Karpas-422 (cell line): ENCODE results near the gene EIF5AL1. TPM values are rescaled to one million over a fixed set of nuclear protein-coding genes. Genes with fewer than 3 reads are reported as not detected.

Source experiments
- DNase-seq: peaks from one replicate; pipeline ENCODE4 v3.0.0-alpha.2; 2015
- H2AFZ ChIP-seq: fragments of 200-600 bp; sonication (generic); 2 replicates; pipeline ENCODE4 v1.6.1; 2014; ENCODE audit warnings: antibody characterized with exemption, low read length, mixed read lengths
- H3K27ac ChIP-seq: fragments of 200-600 bp; sonication (generic); 2 replicates; pipeline ENCODE4 v1.5.1; 2014; ENCODE audit warnings: mild to moderate bottlenecking, low read length, moderate library complexity
- H3K27me3 ChIP-seq: fragments of 200-600 bp; sonication (generic); 2 replicates; pipeline ENCODE4 v1.6.1; 2014; ENCODE audit warnings: low read length, mixed read lengths
- H3K36me3 ChIP-seq: fragments of 200-600 bp; sonication (generic); 2 replicates; pipeline ENCODE4 v1.6.1; 2014; ENCODE audit warnings: low read length, mixed read lengths; ENCODE audit not compliant: insufficient read depth
- H3K4me1 ChIP-seq: fragments of 200-600 bp; sonication (generic); 2 replicates; pipeline ENCODE4 v1.6.1; 2014; ENCODE audit warnings: mild to moderate bottlenecking, low read length, mixed read lengths
- H3K4me2 ChIP-seq: fragments of 200-600 bp; sonication (generic); 2 replicates; pipeline ENCODE4 v1.6.1; 2014; ENCODE audit warnings: low read length, low read depth, mild to moderate bottlenecking; ENCODE audit not compliant: poor library complexity, severe bottlenecking
- H3K4me3 ChIP-seq: fragments of 200-600 bp; sonication (generic); 2 replicates; pipeline ENCODE4 v1.5.1; 2014; ENCODE audit warnings: mild to moderate bottlenecking, antibody characterized with exemption, low read length, mixed read lengths
- H3K79me2 ChIP-seq: fragments of 200-600 bp; sonication (generic); 2 replicates; pipeline ENCODE4 v1.6.1; 2014; ENCODE audit warnings: mild to moderate bottlenecking, low read length, mixed read lengths
- H3K9ac ChIP-seq: fragments of 200-600 bp; sonication (generic); 2 replicates; pipeline ENCODE4 v1.6.0; 2014; ENCODE audit warnings: low read length
- H3K9me2 ChIP-seq: fragments of 200-600 bp; sonication (generic), shearing (Covaris generic); replicated peaks from 2 replicates; pipeline ENCODE4 v1.6.0; 2014; ENCODE audit warnings: mild to moderate bottlenecking, low read length, moderate library complexity; ENCODE audit not compliant: insufficient read depth
- H3K9me3 ChIP-seq: fragments of 300-700, 200-600 bp; sonication (generic); 2 replicates; pipeline ENCODE4 v1.6.1; 2014; ENCODE audit warnings: low read length, mixed read lengths
- H4K20me1 ChIP-seq: fragments of 200-600 bp; sonication (generic); 2 replicates; pipeline ENCODE4 v1.6.1; 2014; ENCODE audit warnings: mild to moderate bottlenecking, antibody characterized with exemption, low read length, low read depth; ENCODE audit not compliant: insufficient read depth
- small RNA-seq: library from RNA; depleted of rRNA; stranded (forward); fragments of <200 nt; gene quantifications from one replicate; pipeline ENCODE3, GENCODE V24; 2014
- total RNA-seq: library from RNA; depleted of rRNA; stranded (reverse); fragments of >200 nt; shearing (Covaris generic); gene quantifications from 2 replicates; pipeline ENCODE4 v1.2.3, GENCODE V29; 2014; ENCODE audit warnings: low replicate concordance; rRNA removed

EIF5AL1 gene
- total RNA-seq, 1 experiment from 2014 or later: 0.11 TPM

DNA sequence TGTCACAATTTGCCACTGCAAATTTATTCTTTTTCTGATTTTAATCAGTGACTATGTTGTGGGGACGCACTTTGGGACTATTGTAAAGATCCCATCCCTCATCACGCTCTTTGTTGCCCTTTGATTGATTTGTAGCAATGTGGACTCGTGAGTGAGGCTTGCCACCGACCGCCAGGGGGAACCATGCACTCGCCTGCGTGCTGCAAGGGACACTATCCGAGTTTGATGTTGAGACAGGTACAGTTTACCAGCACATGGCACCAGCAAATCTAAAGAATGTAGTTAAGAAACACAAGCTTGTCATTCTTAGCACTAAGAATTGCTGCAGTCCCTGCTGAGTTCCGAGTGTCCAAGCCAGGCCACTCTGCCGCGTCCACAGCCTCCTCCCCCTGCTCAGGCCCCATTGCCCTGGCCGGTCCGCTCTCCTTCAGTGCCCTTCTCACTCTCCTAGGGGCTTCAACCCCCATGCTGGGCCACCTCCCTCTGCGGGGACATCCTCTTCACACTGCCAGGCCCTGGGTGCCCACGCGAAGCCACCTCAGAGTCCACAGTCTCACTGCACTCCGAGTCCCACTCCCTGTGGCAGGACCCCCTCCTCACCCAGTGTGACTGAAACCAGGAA, 49.9 kb downstream of the EIF5AL1 start:
- Histone ChIP-seq H3K4me1 (no peaks in the 10 kb centered on the region), H3K36me3 (no peaks in the 10 kb centered on the region), H2AFZ (no peak overlapping the region), H3K27ac (no peak overlapping the region), H3K9me2 (no peaks in the 10 kb centered on the region), H3K27me3 (no peaks in the 10 kb centered on the region), H3K4me2 (no peak overlapping the region), H3K79me2 (no peaks in the 10 kb centered on the region), H3K9me3 (no peaks in the 10 kb centered on the region), H3K9ac (no peak overlapping the region), H4K20me1 (no peaks in the 10 kb centered on the region), H3K4me3 (no peak overlapping the region)
- peak; percentile 84 for DNase-seq

- H3K9me2 ChIP-seq: no peaks in the 10 kb centered on the region
- no peak overlapping the region for H3K9ac ChIP-seq
- H3K36me3 ChIP-seq: no peaks in the 10 kb centered on the region
- H3K27ac ChIP-seq: no peak overlapping the region
- H3K4me2 ChIP-seq: no peak overlapping the region
- H3K79me2 ChIP-seq: no peaks in the 10 kb centered on the region
- no peaks in the 10 kb centered on the region for H3K4me1 ChIP-seq
- no peak overlapping the region for H3K4me3 ChIP-seq
- H3K9me3 ChIP-seq: no peaks in the 10 kb centered on the region
- H2AFZ ChIP-seq: no peak overlapping the region
- no peaks in the 10 kb centered on the region for H3K27me3 ChIP-seq
- no peaks in the 10 kb centered on the region for H4K20me1 ChIP-seq
- DNase-seq: no peak
These were observed 51.1 kb downstream of the EIF5AL1 start for GRCh38 chr10:79563426-79563825.

Small RNA genes within 50 kb of the gene (small RNA-seq; reads per million reads assigned to genes)
- gene BX248123.2 (not detected), gene RPS12P18 (not detected)

Other genes starting within 250 kb of the EIF5AL1 start
- gene PPIF, start 165.1 kb upstream of the EIF5AL1 start, total RNA-seq: 29.4 and 32.1 TPM in 2 replicates
- gene ZCCHC24, start 66.9 kb upstream of the EIF5AL1 start, total RNA-seq: 0.60 and 0.61 TPM in 2 replicates
- not detected in 2 replicates for gene SFTPA2, start 47.9 kb downstream of the EIF5AL1 start, total RNA-seq
- not detected in 2 replicates for gene SFTPA1, start 98.4 kb downstream of the EIF5AL1 start, total RNA-seq
- 0.34 and 0.61 TPM in 2 replicates for gene NUTM2B, start 190.7 kb downstream of the EIF5AL1 start, total RNA-seq